ENCODE measurements around the gene GALM.
A peak's percentile ranks its signal among the peaks of the same experiment; 100 is the strongest.
"Not testable (repeated sequence)": the region's sequence is repeated elsewhere in the genome, so short reads cannot be mapped to it uniquely, and the experiment has no call there.

GALM gene

DNA sequence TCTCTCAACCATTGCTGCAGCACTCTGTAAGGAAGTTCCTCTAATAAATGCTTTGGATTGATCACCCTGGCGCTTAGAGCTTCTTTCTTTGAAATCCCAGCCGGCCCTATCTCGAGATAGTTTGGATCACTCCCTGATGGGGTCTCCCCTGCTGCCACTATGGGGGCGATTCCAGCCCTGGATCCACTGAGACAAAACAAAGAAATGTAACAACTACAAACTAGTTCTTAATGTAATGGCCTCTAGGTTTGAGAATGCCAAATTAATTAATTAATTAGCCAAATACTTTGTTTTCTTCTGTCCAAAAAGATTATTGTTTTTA, 70.0 kb downstream of the GALM start:
- H3K4me3 ChIP-seq (ENCODE audit: low read depth, low read length) = no peak overlapping the region
- DNase-seq (ENCODE audit: low read depth, low spot score) = no peak
- in situ Hi-C loops (cut with HindIII; ENCODE audit: low sequenced_read_pairs) = no loop called here
- TF ChIP-seq, protein P1, sequence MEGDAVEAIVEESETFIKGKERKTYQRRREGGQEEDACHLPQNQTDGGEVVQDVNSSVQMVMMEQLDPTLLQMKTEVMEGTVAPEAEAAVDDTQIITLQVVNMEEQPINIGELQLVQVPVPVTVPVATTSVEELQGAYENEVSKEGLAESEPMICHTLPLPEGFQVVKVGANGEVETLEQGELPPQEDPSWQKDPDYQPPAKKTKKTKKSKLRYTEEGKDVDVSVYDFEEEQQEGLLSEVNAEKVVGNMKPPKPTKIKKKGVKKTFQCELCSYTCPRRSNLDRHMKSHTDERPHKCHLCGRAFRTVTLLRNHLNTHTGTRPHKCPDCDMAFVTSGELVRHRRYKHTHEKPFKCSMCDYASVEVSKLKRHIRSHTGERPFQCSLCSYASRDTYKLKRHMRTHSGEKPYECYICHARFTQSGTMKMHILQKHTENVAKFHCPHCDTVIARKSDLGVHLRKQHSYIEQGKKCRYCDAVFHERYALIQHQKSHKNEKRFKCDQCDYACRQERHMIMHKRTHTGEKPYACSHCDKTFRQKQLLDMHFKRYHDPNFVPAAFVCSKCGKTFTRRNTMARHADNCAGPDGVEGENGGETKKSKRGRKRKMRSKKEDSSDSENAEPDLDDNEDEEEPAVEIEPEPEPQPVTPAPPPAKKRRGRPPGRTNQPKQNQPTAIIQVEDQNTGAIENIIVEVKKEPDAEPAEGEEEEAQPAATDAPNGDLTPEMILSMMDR (IDR thresholded peaks at IDR 0.05; ENCODE audit: low read depth, low read length) = no peak

DNA sequence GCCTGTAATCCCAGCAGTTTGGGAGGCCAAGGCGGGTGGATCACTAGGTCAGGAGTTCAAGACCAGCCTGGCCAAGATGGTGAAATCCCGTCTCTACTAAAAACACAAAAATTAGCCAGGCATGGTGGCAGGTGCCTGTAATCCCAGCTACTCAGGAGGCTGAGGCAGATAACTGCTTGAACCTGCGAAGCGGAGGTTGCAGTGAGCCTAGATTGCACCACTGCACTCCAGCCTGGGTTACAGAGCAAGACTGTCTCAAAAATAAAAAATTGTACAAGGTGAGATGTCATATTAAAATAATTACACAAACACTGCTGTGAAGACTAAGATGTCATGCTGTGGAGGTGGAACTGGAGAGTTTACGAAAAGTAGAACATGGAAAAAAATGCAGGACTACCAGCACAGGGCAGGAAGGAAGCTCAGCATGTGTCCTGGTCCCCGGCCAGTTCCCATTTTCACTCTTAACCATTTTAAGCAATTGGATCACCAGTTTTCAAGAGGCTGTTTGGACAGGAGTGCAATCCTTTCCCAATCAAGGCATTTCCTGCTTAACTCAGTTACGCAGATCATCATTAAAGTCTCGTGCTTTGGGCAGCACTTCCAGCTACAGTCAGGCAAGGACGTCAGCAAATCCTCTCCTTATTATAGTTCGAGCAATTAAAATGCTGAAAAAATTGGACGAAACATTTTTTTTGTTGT, 71.2 kb downstream of the GALM start:
- DNase-seq (ENCODE audit: low read depth, low spot score) = peak; percentile 84
- in situ Hi-C loops (cut with HindIII; ENCODE audit: low sequenced_read_pairs); H3K4me3 ChIP-seq (ENCODE audit: low read depth, low read length): not testable (repeated sequence)

DNA sequence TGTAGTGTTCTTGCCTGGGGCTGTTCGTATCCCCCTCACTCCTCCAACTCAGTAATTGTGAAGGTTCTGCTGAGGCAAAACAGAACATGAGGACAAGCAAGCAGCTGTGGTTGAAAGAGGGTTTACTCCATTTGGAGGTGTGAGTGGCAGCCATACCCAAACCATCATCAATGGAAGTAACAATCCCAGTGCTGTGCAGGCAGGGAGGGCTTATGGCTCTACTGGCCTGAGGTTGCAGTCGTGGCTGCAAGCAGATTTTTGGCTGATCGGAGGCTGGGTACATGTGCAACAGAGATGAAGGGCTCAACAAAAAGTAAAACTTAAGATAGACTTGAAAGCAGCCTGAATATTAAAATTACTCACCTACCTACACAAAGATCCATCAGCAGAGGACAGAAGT, 72.0 kb downstream of the GALM start:
- no peak for DNase-seq (ENCODE audit: low read depth, low spot score)
- H3K4me3 ChIP-seq (ENCODE audit: low read depth, low read length) = no peak overlapping the region
- TF ChIP-seq, protein P1 (IDR thresholded peaks at IDR 0.05; ENCODE audit: low read depth, low read length) = no peak
- in situ Hi-C loops (cut with HindIII; ENCODE audit: low sequenced_read_pairs) = no loop called here

DNA sequence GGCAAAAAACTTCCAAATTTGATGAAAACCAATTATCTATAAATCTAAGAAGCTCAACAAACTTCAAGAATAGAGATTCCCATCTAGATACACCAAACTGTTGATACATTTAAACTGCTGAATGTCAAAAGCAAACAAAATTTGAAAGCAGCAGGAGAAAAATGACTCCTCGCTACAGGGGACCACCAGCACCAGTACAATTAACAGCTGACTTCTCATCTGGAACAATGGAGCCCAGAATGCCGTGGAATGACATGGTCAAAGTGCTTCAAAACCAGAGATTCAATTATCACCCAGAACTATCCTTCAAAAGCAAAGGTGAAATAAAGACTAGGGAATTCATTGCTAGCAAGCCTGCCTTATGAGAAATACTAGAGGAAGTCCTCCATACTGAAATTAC, 73.6 kb downstream of the GALM start:
- no peak for DNase-seq (ENCODE audit: low read depth, low spot score)
- in situ Hi-C loops (cut with HindIII; ENCODE audit: low sequenced_read_pairs) = no loop called here
- TF ChIP-seq, protein P1 (IDR thresholded peaks at IDR 0.05; ENCODE audit: low read depth, low read length) = no peak
- H3K4me3 ChIP-seq (ENCODE audit: low read depth, low read length) = no peak overlapping the region

DNA sequence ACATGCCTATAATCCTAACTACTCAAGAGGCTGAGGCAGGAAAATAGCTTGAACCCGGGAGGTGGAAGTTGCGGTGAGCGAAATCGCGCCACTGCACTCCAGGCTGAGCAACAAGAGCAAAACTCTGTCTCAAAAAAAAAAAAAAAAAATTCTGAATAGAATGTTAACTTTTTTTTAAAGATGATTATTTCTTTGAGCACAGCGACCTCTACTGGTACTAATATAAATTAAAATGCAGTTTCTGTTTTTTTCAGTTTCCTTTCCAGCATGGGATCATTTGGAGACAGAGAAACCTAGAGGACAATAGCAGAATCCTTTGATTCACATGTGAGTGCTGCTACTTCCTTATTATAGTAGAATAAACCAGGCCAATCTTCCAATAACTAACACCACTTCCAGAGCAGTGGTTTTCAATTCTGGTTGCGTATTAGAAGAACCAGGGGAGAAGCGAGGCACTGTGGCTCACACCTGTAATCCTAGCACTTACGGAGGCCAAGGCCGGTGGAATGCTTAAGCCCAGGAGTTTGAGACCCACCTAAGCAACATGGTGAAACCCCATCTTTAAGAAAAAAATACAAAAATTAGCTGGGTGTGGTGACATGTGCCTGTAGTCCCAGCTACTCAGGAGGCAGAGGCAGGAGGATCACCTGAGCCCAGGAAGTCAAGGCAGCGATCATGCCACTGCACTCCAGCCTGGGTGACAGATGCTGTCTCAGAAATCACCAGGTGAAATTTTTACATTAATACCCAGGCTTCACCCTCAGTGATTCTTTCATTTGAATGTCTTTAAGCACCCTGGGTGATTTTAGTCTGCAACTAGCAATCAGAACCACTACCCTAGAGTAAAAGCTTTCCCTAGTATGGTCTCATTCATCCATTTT, 75.2 kb downstream of the GALM start:
- TF ChIP-seq, protein P1 (IDR thresholded peaks at IDR 0.05; ENCODE audit: low read depth, low read length) = peak; percentile 8
- DNase-seq (ENCODE audit: low read depth, low spot score) = peak; percentile 58
- in situ Hi-C loops (cut with HindIII; ENCODE audit: low sequenced_read_pairs) = no loop called here
- no peak overlapping the region for H3K4me3 ChIP-seq (ENCODE audit: low read depth, low read length)

DNA sequence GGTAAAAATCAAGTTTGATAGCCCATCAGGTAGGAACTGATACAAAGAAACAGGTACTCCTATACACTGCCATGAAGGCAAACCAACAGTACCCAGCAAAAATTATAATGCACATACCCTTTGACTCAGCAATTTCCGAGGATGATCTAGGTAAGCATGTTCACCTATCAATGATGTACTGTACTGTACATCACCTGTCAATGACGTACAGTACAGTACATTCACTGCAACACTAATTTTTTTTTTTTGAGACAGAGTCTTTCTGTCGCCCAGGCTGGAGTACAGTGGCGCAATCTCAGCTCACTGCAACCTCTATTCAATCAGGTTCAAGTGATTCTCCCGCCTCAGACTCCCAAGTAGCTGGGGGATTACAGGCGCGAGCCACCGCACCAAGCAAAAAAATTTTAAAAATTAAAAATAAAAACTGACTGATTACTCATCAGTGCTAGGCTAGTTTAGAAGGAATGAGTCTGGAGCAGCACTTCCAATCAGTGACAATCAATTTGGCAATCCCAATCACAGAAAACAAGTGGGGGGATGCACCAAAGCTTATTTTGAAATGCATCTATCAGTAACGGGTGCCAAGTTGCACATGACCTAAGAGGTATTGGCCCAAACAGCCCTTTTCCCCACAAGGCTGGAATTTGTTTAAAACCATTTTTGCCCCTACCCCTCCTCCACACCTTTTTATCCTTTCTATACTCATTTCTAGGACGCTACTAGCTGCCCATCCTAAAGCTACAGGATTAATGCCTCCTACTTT, 77.1 kb downstream of the GALM start:
- H3K4me3 ChIP-seq (ENCODE audit: low read depth, low read length) = no peak overlapping the region
- TF ChIP-seq, protein P1 (IDR thresholded peaks at IDR 0.05; ENCODE audit: low read depth, low read length) = no peak
- no peak for DNase-seq (ENCODE audit: low read depth, low spot score)
- in situ Hi-C loops (cut with HindIII; ENCODE audit: low sequenced_read_pairs) = no loop called here

Measured in astrocyte of the spinal cord (primary cell).